CD14-positive monocyte (primary cell): ENCODE measurements around the gene DENND1A. TPM values are rescaled to one million over a fixed set of nuclear protein-coding genes. Genes with fewer than 3 reads are reported as not detected.

ENCODE experiments used
- DNase-seq, 3 donors: peaks; one replicate each; pipeline ENCODE4 v3.0.0-alpha.2; 2011 to 2022
- H2AFZ ChIP-seq: 2 replicates; pipeline ENCODE4 v1.6.0; 2012; ENCODE audit warnings: mild to moderate bottlenecking, low read depth, low read length, inconsistent platforms; ENCODE audit not compliant: insufficient read depth, poor library complexity, severe bottlenecking
- H3K27ac ChIP-seq, 2 donors: 1 replicate in 1 of 2; 2 replicates in 1 of 2; pipeline ENCODE4 v1.5.1; 2012 to 2013; ENCODE audit warnings: low read length in 2 of 2, control low read depth in 1 of 2, inconsistent platforms in 1 of 2, low read depth in 1 of 2, mild to moderate bottlenecking in 1 of 2
- H3K27me3 ChIP-seq, 2 donors: one replicate each; pipeline versions ENCODE4 v1.6.0 to v1.6.1; 2011 to 2013; ENCODE audit warnings: low read length in 2 of 2; ENCODE audit not compliant: control insufficient read depth in 2 of 2, insufficient read depth in 2 of 2
- H3K36me3 ChIP-seq, 2 donors: replicated peaks in 1 of 2; 1 replicate in 1 of 2; 2 replicates in 1 of 2; pipeline versions ENCODE4 v1.5.1 to v1.6.1; 2012 to 2013; ENCODE audit warnings: low read length in 2 of 2, control low read depth in 1 of 2, inconsistent platforms in 1 of 2, mild to moderate bottlenecking in 1 of 2; ENCODE audit not compliant: insufficient read depth in 2 of 2, control insufficient read depth in 1 of 2
- H3K4me1 ChIP-seq, 2 donors: 1 replicate in 1 of 2; 2 replicates in 1 of 2; pipeline versions ENCODE4 v1.5.1 to v1.6.1; 2012 to 2013; ENCODE audit warnings: low read length in 2 of 2, control low read depth in 1 of 2, inconsistent platforms in 1 of 2, mild to moderate bottlenecking in 1 of 2, moderate library complexity in 1 of 2; ENCODE audit not compliant: insufficient read depth in 2 of 2, control insufficient read depth in 1 of 2
- H3K4me2 ChIP-seq: replicated peaks from 2 replicates; pipeline ENCODE3; 2012; ENCODE audit warnings: low read length, moderate library complexity, mild to moderate bottlenecking; ENCODE audit not compliant: poor library complexity, severe bottlenecking; ENCODE audit errors: extremely low read depth
- H3K4me3 ChIP-seq, 3 experiments: fragments of 200-600 bp in 1 of 3; sonication (generic) in 1 of 3; replicated peaks in 1 of 3; 1 replicate in 2 of 3; 2 replicates in 1 of 3; pipeline ENCODE4 v1.5.1; 2011 to 2013; ENCODE audit warnings: low read length in 3 of 3, mild to moderate bottlenecking in 3 of 3, control low read depth in 2 of 3, low read depth in 2 of 3, inconsistent platforms in 1 of 3, moderate library complexity in 1 of 3
- H3K79me2 ChIP-seq: 2 replicates; pipeline ENCODE4 v1.6.0; 2012; ENCODE audit warnings: mild to moderate bottlenecking, control low read depth, inconsistent platforms, low read length, moderate library complexity; ENCODE audit not compliant: insufficient read depth
- H3K9ac ChIP-seq: 2 replicates; pipeline ENCODE4 v1.6.0; 2017; ENCODE audit warnings: low read length, mild to moderate bottlenecking; ENCODE audit not compliant: insufficient read depth, poor library complexity, severe bottlenecking
- H3K9me3 ChIP-seq, 2 donors: replicated peaks in 1 of 2; 1 replicate in 1 of 2; 2 replicates in 1 of 2; pipeline versions ENCODE4 v1.5.1 to v1.6.1; 2012 to 2013; ENCODE audit warnings: low read length in 2 of 2, control low read depth in 1 of 2; ENCODE audit not compliant: control insufficient read depth in 1 of 2, insufficient read depth in 1 of 2
- H4K20me1 ChIP-seq: 2 replicates; pipeline ENCODE4 v1.6.0; 2012; ENCODE audit warnings: mild to moderate bottlenecking, low read length, control low read depth, moderate library complexity; ENCODE audit not compliant: insufficient read depth
- H3K27ac Mint-ChIP-seq, 7 donors: one replicate each; pipeline ENCODE4 v1.8.0; 2020; ENCODE audit warnings: mild to moderate bottlenecking in 7 of 7, mixed read lengths in 7 of 7, moderate library complexity in 6 of 7, inconsistent platforms in 2 of 7
- H3K27me3 Mint-ChIP-seq, 3 donors: one replicate each; pipeline ENCODE4 v1.8.0; 2021 to 2022; ENCODE audit warnings: low read depth in 3 of 3, mild to moderate bottlenecking in 3 of 3, mixed read lengths in 3 of 3, moderate library complexity in 3 of 3, inconsistent platforms in 1 of 3
- H3K36me3 Mint-ChIP-seq, 2 donors: one replicate each; pipeline ENCODE4 v1.8.0; 2020; ENCODE audit warnings: mixed read lengths in 2 of 2, inconsistent platforms in 1 of 2, mild to moderate bottlenecking in 1 of 2
- H3K4me1 Mint-ChIP-seq: one replicate; pipeline ENCODE4 v1.8.0; 2020; ENCODE audit warnings: mild to moderate bottlenecking, mixed read lengths
- H3K4me3 Mint-ChIP-seq, 2 donors: one replicate each; pipeline ENCODE4 v1.8.0; 2020; ENCODE audit warnings: mild to moderate bottlenecking in 2 of 2, mixed read lengths in 2 of 2, moderate library complexity in 1 of 2
- H3K9me3 Mint-ChIP-seq, 7 donors: one replicate each; pipeline ENCODE4 v1.8.0; 2020 to 2022; ENCODE audit warnings: mixed read lengths in 7 of 7, mild to moderate bottlenecking in 6 of 7, moderate library complexity in 6 of 7, inconsistent platforms in 2 of 7
- WGBS: methylation state at CpG from one replicate; pipeline ENCODE4 v1.1.5; 2013; ENCODE audit warnings: missing lambda C conversion rate; ENCODE audit not compliant: insufficient coverage; 5-methylcytosine and 5-hydroxymethylcytosine counted together
- intact Hi-C, 2 donors: fragments of 100-400 bp; cut with micrococcal nuclease; formaldehyde crosslinking; loops; one replicate each; pipeline versions ENCODE4 v1.15.0 to v1.15.1; 2023
- polyA plus RNA-seq, 3 donors: library from polyadenylated mRNA; depleted of rRNA in 1 of 3; unstranded in 2 of 3; stranded (reverse) in 1 of 3; fragments of 300-500 nt in 2 of 3; fragments of >200 nt in 1 of 3; fragmentation: Illumina TruSeq in 2 of 3; gene quantifications; 1 replicate in 2 of 3; 2 replicates in 1 of 3; pipeline ENCODE4 v1.2.3, GENCODE V29; 2012 to 2021
- TF ChIP-seq, protein P1 (sequence below): fragments of 200-600 bp; IDR thresholded peaks from one replicate; pipeline ENCODE4 v1.8.0; 2022; ENCODE audit warnings: antibody characterized with exemption, mild to moderate bottlenecking

Gene DENND1A
- polyA plus RNA-seq, 3 donors, result 24.8 to 73.0 (median 29.4) TPM

DNA sequence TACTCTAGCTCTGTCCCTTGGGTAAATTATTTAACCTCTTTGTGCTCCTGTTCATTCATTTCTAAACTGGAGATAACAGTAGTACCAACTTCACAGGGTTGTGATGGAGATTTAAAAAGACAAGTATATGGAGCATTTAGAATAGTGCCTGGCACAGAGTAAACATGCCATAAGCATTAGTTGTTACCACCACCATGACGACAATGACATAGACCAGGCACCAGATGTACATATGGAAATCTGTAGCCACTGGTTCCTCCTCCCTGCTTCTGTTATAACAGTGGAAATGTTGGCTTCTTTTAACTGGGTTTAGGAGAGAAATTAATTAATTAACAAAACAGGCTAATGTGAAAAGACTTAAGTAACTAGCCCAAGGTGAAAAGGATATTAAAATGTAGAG is 217.5 kb downstream of the DENND1A start:
- H3K4me1 ChIP-seq, result no peaks in the 10 kb centered on the region
- no peaks in the 10 kb centered on the region for H3K27me3 ChIP-seq
- Mint-ChIP-seq H3K9me3 (peaks cover 0 to 4% (median 2%) of the 10 kb centered on the region in 7 donors), H3K27ac (no peak overlapping the region), H3K4me1 (no peaks in the 10 kb centered on the region), H3K36me3 (peaks cover 5 to 7% of the 10 kb centered on the region in 2 donors), H3K27me3 (no peaks in the 10 kb centered on the region), H3K4me3 (no peak overlapping the region)
- H3K36me3 ChIP-seq, result peaks cover 0 to 7% of the 10 kb centered on the region in 2 donors
- intact Hi-C loops, result no loop called here
- DNase-seq, result no peak
- no peak overlapping the region for H3K4me3 ChIP-seq
- H4K20me1 ChIP-seq, result peaks cover 98% of the 10 kb centered on the region
- H2AFZ ChIP-seq, result no peak overlapping the region
- TF ChIP-seq, protein P1, sequence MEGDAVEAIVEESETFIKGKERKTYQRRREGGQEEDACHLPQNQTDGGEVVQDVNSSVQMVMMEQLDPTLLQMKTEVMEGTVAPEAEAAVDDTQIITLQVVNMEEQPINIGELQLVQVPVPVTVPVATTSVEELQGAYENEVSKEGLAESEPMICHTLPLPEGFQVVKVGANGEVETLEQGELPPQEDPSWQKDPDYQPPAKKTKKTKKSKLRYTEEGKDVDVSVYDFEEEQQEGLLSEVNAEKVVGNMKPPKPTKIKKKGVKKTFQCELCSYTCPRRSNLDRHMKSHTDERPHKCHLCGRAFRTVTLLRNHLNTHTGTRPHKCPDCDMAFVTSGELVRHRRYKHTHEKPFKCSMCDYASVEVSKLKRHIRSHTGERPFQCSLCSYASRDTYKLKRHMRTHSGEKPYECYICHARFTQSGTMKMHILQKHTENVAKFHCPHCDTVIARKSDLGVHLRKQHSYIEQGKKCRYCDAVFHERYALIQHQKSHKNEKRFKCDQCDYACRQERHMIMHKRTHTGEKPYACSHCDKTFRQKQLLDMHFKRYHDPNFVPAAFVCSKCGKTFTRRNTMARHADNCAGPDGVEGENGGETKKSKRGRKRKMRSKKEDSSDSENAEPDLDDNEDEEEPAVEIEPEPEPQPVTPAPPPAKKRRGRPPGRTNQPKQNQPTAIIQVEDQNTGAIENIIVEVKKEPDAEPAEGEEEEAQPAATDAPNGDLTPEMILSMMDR, result no peak
- peaks cover 25% of the 10 kb centered on the region for H3K79me2 ChIP-seq
- no peak overlapping the region for H3K4me2 ChIP-seq
- WGBS, result no CpG with 5 or more reads among the region's 1 CpG
- no peak overlapping the region for H3K9ac ChIP-seq
- H3K9me3 ChIP-seq, result no peaks in the 10 kb centered on the region
- H3K27ac ChIP-seq, result no peak overlapping the region

DNA sequence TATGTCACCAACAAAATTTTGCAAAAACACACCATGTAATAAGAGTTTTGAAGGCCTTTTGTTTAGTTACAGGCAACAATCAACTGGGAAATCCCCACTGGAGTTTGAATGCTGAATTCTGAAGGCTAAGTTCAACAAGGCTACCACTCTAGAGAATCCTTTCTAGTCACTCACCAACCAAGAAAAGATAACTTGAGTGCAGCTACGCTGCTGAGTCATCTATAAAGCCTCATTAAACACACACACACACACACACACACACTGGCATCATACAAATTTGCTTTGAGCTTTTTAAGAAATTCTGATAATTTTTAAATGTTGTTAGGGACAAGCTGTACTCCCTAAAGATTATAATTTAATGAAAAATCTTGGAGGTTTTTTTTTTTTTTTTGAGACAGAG is 219.6 kb downstream of the DENND1A start:
- H3K27me3 Mint-ChIP-seq, result no peaks in the 10 kb centered on the region
- H3K27ac Mint-ChIP-seq, result no peak overlapping the region
- Histone ChIP-seq H3K9me3 (no peaks in the 10 kb centered on the region), H2AFZ (no peak overlapping the region), H3K9ac (no peak overlapping the region), H3K4me2 (no peak overlapping the region), H4K20me1 (peaks cover 95% of the 10 kb centered on the region), H3K4me1 (no peaks in the 10 kb centered on the region), H3K4me3 (no peak overlapping the region), H3K79me2 (peaks cover 15% of the 10 kb centered on the region), H3K27ac (no peak overlapping the region), H3K27me3 (no peaks in the 10 kb centered on the region), H3K36me3 (peaks cover 0 to 7% of the 10 kb centered on the region in 2 donors)
- H3K36me3 Mint-ChIP-seq, result peaks cover 9 to 17% of the 10 kb centered on the region in 2 donors
- WGBS, result no CpG with 5 or more reads among the region's 1 CpG
- intact Hi-C loops, result no loop called here
- H3K4me3 Mint-ChIP-seq, result no peak overlapping the region
- H3K4me1 Mint-ChIP-seq, result no peaks in the 10 kb centered on the region
- H3K9me3 Mint-ChIP-seq, result peaks cover 1 to 7% (median 5%) of the 10 kb centered on the region in 7 donors
- no peak for DNase-seq
- TF ChIP-seq, protein P1, result no peak
